Spinal cord (tissue), 10 donors: Measurements from ENCODE around the gene ATAD3C. TPM values are rescaled to one million over a fixed set of nuclear protein-coding genes. Genes with fewer than 3 reads are reported as not detected.
"Not testable (repeated sequence)": the region's sequence is repeated elsewhere in the genome, so short reads cannot be mapped to it uniquely, and the experiment has no call there.

ENCODE experiments used
- DNase-seq, 6 donors: peaks; one replicate each; pipeline versions ENCODE4 v3.0.0 to v3.0.0-alpha.2; 2013 to 2015; ENCODE audit warnings: low spot score in 6 of 6, low read depth in 4 of 6
- H3K27ac ChIP-seq: one replicate; pipeline ENCODE4 v1.5.1; 2013; ENCODE audit warnings: low read depth, low read length, control low read depth
- H3K27me3 ChIP-seq: one replicate; pipeline ENCODE4 v1.6.1; 2013; ENCODE audit warnings: low read length; ENCODE audit not compliant: control insufficient read depth, insufficient read depth
- H3K36me3 ChIP-seq: one replicate; pipeline ENCODE4 v1.6.1; 2013; ENCODE audit warnings: low read length; ENCODE audit not compliant: control insufficient read depth, insufficient read depth
- H3K4me1 ChIP-seq: one replicate; pipeline ENCODE4 v1.6.1; 2013; ENCODE audit warnings: low read length; ENCODE audit not compliant: control insufficient read depth, insufficient read depth
- H3K4me3 ChIP-seq: one replicate; pipeline ENCODE4 v1.5.1; 2013; ENCODE audit warnings: low read depth, low read length, control low read depth
- H3K9me3 ChIP-seq: one replicate; pipeline ENCODE4 v1.6.1; 2013; ENCODE audit warnings: low read length; ENCODE audit not compliant: control insufficient read depth, insufficient read depth
- WGBS: methylation state at CpG from one replicate; pipeline ENCODE4 v1.1.5; 2013; ENCODE audit warnings: missing lambda C conversion rate; ENCODE audit not compliant: insufficient coverage; 5-methylcytosine and 5-hydroxymethylcytosine counted together
- long read RNA-seq, 4 donors: transcript quantifications; one replicate each; lab custom pipeline, GENCODE V29; 2026
- polyA plus RNA-seq, 2 donors: library from polyadenylated mRNA; unstranded; fragments of 120-200 nt; gene quantifications; one replicate each; pipeline ENCODE4 v1.2.1, GENCODE V29; 2013; ENCODE audit not compliant: insufficient read length in 2 of 2
- total RNA-seq, 2 donors: library from RNA; depleted of rRNA in 1 of 2; stranded (reverse); fragments of 120-200 nt in 1 of 2; fragments of >200 nt in 1 of 2; gene quantifications; one replicate each; pipeline versions ENCODE4 v1.2.3 to v1.2.4, GENCODE V29; 2013 to 2014
- donor health status: healthy.

Gene ATAD3C, protein sequence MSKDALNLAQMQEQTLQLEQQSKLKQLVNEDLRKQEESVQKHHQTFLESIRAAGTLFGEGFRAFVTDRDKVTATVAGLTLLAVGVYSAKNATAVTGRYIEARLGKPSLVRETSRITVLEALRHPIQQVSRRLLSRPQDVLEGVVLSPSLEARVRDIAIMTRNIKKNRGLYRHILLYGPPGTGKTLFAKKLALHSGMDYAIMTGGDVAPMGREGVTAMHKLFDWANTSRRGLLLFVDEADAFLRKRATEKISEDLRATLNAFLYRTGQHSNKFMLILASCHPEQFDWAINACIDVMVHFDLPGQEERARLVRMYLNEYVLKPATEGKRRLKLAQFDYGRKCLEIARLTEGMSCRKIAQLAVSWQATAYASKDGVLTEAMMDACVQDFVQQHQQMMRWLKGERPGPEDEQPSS
- under 1 TPM; 0.10 to 0.72 TPM for total RNA-seq
- 1 to 10 TPM in 1 of 2 donors, under 1 TPM in 1; 0.68 to 2.3 TPM for polyA plus RNA-seq
- long read RNA-seq, donor 1 = 0 reads
- long read RNA-seq, donor 2 = 0 reads
- long read RNA-seq, donor 3 = 0 reads
- long read RNA-seq, donor 4, partial matches to known transcripts = 0 of 4 reads
- long read RNA-seq, donor 4, other reads (novel, unspliced or antisense) = 0 of 4 reads

DNA sequence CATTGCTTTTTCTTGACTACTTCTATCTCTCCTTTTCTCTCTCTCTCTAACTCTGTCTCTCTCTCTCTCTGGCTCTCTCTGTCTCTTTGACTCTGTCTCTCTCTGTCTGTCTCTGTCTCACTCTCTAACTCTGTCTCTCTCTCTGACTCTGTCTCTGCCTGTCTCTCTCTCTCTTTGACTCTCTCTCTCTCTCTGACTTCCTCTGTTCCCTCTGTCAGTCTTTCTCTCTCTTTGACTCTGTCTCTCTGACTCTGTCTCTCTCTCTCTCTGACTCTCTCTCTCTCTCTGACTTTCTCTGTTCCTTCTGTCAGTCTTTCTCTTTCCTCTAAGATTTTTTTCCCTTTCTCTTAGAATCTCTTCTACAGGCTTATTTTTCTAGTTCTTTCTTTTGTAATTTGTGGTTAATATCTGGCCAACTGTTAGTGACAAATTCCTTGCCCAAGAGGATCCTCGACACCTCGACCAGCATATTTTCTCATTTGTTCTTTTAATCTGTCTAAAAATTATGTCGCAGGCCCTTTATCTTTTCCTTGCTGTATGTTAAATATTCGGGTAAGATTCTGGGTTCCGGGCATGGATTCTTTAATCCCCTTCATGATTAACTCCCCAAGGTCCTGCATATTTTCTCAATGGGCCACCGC lies at the start of gene ATAD3C:
Gene ATAD3C, plus strand, starts transcription at position 591 of the 641 bp plus-strand sequence. CDS start 995 bp downstream, outside the sequence.
- no peak for DNase-seq
- Histone ChIP-seq H3K4me3 (no peak within 1 kb of the TSS), H3K9me3 (no peaks in the 10 kb centered on the region), H3K27me3 (no peaks in the 10 kb centered on the region), H3K4me1 (no peaks in the 10 kb centered on the region), H3K36me3 (no peaks in the 10 kb centered on the region), H3K27ac (no peak within 1 kb of the TSS)
- 83% methylated on average over 1 of the region's 6 CpGs for WGBS

DNA sequence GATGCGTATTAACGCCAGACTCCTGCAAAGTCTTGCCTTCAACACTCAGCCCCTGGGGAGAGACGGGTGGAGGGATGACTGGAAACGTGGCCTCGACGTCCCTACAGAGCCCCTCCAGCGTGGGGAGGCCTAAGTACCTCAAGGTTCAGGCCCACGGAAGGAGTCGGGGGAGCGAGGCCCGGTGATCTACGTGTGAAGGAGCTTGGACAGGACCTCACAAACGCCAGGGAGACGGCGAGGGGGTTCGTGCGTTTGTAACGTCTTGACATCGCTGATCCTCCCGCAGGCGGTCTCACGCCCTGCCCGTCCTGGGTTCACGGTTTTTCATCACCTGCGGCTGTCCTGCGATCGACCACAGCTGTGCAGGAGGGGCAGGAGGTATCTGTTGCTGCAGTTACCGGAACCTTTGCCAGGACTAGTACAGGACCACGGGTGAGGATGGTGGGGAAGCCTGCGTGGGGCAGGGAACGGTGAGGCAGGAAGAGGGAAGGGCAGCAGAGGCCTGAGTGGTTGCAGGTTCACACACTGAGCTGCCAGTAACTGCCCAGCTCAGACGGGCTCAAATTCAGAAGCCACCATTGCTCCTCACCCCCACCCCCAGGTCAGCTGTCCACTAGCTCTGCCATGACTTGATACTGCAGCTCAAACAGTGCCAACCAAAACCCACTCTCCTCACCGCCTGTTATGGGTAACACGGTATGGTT lies 49.5 kb upstream of the ATAD3C start:
- 8% methylated on average over 30 of the region's 34 CpGs for WGBS

DNA sequence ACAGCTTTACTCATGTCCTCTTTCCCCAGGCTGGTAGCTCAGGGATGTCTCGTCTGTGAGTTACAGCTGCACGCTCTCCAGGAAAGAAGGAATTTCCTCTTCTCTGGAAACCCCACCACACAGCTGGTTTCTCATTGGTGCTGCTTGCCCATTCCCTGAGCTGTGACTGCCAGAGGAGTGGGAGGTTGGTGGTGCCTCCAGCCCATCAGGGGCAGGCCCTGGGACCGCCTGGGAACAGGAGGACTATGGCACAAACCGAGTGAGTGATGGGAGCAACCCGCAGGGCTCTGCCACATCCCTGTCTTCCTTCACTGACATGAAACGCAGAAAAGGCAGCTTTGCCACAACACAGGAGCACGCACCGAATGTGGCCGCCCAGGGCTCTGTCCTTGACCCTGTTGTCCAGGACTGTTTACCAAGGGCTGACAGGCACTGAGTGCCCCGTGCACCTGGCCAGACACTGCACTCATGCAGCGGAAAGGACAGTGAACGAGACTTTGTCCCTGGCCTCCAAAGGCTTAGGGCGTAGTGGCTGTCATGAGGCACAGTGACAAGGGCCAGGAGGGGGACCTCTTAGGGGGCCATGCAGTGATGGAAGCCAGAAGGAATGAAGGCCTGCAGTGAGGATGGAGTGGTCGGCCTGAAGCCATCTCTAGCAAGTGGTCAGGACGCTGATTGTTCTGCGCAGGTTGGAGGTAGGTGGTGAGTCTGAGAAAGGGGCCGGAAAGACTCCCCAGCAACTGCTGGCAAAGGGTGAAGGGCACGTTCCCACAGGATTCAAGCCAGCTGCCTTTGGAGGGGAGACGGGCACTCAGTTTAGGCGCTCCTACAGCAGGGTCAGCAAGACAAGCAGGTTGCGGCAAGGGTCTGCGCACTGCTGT lies 48.7 kb upstream of the ATAD3C start:
- Histone ChIP-seq H3K36me3 (peaks cover 79% of the 10 kb centered on the region), H3K27me3 (no peaks in the 10 kb centered on the region), H3K4me3 (peak overlapping the region; percentile 98), H3K9me3 (no peaks in the 10 kb centered on the region), H3K27ac (no peak overlapping the region), H3K4me1 (peaks cover 45% of the 10 kb centered on the region)
- DNase-seq = no peak
- WGBS = 91% methylated on average over 22 of the region's 22 CpGs

More for the DNA sequence above, 49.5 kb upstream of the ATAD3C start:
- DNase-seq = no peak
- no peaks in the 10 kb centered on the region for H3K9me3 ChIP-seq
- H3K36me3 ChIP-seq = peaks cover 81% of the 10 kb centered on the region
- H3K4me3 ChIP-seq = peak overlapping the region; percentile 98
- peak overlapping the region; percentile 64 for H3K27ac ChIP-seq
- H3K27me3 ChIP-seq = no peaks in the 10 kb centered on the region
- H3K4me1 ChIP-seq = peaks cover 38% of the 10 kb centered on the region

DNA sequence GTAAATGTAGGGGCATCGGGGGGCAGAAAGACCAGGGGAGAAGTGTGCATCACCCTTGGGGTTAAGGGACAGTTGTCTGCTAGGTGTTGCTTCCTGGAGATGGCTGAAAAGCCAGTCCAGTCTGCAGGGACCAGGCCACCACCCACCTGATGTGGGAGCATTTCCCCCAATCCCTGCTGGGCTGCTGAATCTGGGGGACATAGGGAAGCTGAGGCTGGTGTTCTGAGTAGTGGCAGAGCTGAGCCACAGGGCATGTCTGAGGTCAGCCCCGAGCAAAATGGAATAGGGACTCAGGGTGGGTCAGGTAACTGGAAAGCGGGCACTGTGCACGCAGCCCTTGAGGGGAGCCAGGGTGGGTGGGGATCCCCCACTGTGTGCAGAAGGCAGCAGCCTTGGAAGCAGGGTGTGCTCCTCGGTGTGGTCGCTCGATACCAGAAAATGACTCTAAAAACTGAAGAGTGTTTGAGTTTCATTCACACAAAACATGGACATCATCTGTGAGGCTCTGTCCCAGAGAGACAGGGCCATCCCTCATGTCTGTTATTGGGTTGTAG lies 48.0 kb upstream of the ATAD3C start:
- H3K27ac ChIP-seq = no peak overlapping the region
- no peaks in the 10 kb centered on the region for H3K9me3 ChIP-seq
- 93% methylated on average over 3 of the region's 7 CpGs for WGBS
- H3K36me3 ChIP-seq = peaks cover 79% of the 10 kb centered on the region
- no peaks in the 10 kb centered on the region for H3K27me3 ChIP-seq
- H3K4me3 ChIP-seq = no peak overlapping the region
- peaks cover 52% of the 10 kb centered on the region for H3K4me1 ChIP-seq
- no peak for DNase-seq

DNA sequence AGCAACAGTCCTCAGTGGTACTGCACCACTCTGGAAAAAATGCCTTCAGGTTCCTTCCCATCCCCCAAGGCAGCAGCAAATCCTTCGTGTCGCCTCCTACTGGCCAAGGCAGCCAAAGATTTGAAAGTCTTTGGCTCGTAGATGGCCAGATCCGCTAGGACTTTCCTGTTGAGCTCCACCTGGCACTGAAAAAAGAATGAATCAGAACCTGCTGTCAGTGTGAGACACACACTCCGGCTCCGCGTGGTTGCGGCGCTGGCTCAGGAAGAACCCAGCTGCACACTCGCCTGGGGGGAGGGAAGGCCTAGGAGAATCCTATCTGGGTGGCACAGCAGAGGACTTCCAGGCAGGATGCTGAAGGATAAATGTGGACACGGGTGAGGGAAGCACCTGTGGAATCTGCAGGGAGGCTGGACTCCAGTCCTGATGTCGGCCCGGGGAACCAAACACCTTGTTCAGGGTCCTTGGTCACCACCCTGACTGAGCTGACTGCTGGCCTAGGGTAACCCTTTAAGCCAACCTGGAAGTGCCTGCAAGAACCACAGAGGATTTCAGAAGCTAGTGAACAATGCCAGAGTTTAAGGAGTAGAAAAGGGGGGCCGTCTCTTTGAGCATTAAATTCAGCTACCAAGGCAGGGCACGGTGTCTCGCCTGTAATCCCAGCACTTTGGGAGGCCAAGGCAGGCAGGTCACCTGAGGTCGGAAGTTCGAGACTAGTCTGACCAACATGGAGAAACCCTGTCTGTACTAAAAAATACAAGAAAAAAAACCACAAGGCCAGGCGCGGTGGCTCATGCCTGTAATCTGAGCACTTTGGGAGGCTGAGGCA lies 47.2 kb upstream of the ATAD3C start:
- no peak overlapping the region for H3K27ac ChIP-seq
- H3K27me3 ChIP-seq = no peaks in the 10 kb centered on the region
- no peak for DNase-seq
- 79% methylated on average over 18 of the region's 20 CpGs for WGBS
- H3K9me3 ChIP-seq = no peaks in the 10 kb centered on the region
- H3K36me3 ChIP-seq = peaks cover 75% of the 10 kb centered on the region
- peaks cover 51% of the 10 kb centered on the region for H3K4me1 ChIP-seq
- H3K4me3 ChIP-seq = no peak overlapping the region

DNA sequence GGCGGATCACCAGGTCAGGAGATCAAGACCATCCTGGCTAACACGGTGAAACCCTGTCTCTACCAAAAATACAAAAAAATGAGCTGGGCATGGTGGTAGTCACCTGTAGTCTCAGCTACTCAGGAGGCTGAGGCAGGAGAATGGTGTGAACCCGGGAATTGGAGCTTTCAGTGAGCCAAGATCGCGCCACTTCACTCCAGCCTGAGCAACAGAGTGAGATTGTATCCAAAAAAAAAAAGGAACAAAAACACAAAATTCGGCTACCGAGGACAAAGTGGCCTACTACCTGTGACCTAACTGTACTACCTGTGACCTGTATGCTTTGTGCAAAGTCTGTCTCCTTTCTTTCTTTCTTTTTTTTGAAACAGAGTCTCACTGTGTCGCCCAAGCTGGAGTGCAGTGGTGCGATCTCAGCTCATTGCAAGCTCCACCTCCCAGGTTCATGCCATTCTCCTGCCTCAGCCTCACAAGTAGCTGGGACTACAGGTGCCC lies 46.5 kb upstream of the ATAD3C start:
- H3K27ac ChIP-seq, H3K4me3 ChIP-seq, H3K27me3 ChIP-seq, H3K9me3 ChIP-seq, DNase-seq: not testable (repeated sequence)
- WGBS = 85% methylated on average over 5 of the region's 9 CpGs
- Histone ChIP-seq H3K4me1 (peaks cover 48% of the 10 kb centered on the region), H3K36me3 (peaks cover 68% of the 10 kb centered on the region)

DNA sequence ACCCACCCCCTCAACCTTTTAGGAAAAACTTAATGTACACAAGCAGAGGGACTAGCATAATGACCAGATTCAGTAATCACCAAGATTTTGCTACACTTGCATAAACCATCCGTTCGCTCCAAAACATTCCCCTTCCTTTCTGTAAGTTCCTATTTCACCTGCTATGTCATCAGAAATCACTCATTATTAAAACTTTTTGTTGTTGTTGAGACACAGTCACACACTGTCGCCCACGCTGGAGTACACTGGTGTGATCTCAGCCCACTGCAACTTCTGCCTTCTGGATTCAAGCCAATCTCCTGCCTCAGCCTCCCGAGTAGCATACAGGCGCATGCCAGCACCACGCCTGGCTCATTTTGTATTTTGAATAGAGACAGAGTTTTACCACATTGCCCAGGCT lies 45.8 kb upstream of the ATAD3C start:
- H3K4me3 ChIP-seq = no peak overlapping the region
- no peaks in the 10 kb centered on the region for H3K27me3 ChIP-seq
- 84% methylated on average over 7 of the region's 7 CpGs for WGBS
- no peak overlapping the region for H3K27ac ChIP-seq
- DNase-seq = no peak
- no peaks in the 10 kb centered on the region for H3K9me3 ChIP-seq
- H3K4me1 ChIP-seq = peaks cover 46% of the 10 kb centered on the region
- peaks cover 65% of the 10 kb centered on the region for H3K36me3 ChIP-seq
